Testis (tissue), 3 donors: Measurements from ENCODE around the gene SWT1. TPM values are rescaled to one million over a fixed set of nuclear protein-coding genes. Genes with fewer than 3 reads are reported as not detected.

ENCODE experiments used
- DNase-seq: peaks from one replicate; pipeline ENCODE4 v3.0.0-alpha.2; 2019
- H3K27ac ChIP-seq, 2 donors: fragments of 200-600 bp; sonication (generic); one replicate each; pipeline ENCODE4 v1.5.1; 2019
- H3K27me3 ChIP-seq: fragments of 200-600 bp; sonication (generic); one replicate; pipeline ENCODE4 v1.5.1; 2019
- H3K36me3 ChIP-seq: fragments of 200-600 bp; sonication (generic); one replicate; pipeline ENCODE4 v1.5.1; 2017; ENCODE audit warnings: low read depth; ENCODE audit errors: missing control alignments
- H3K4me1 ChIP-seq: fragments of 200-600 bp; sonication (generic); one replicate; pipeline ENCODE4 v1.5.1; 2019
- H3K4me3 ChIP-seq, 2 donors: fragments of 200-600 bp; sonication (generic); one replicate each; pipeline ENCODE4 v1.5.1; 2017 to 2019
- H3K9me3 ChIP-seq: fragments of 200-600 bp; sonication (generic); one replicate; pipeline ENCODE4 v1.5.1; 2017
- POLR2A ChIP-seq: fragments of 450-650 bp; IDR thresholded peaks from one replicate; pipeline ENCODE4 v1.6.1; 2017; ENCODE audit warnings: antibody characterized with exemption, mild to moderate bottlenecking, moderate library complexity
- intact Hi-C: fragments of 100-400 bp; cut with DNase I; formaldehyde crosslinking; loops from one replicate; pipeline ENCODE4 v1.15.1; 2023; ENCODE audit warnings: low total_unique reads
- polyA plus RNA-seq: library from polyadenylated mRNA; stranded (reverse); fragments of 350-450 nt; fragmentation: Illumina TruSeq; extraction: RNeasy Lipid Tissue Mini Kit (QIAGEN cat#74804); gene quantifications from one replicate; pipeline ENCODE4 v1.2.3, GENCODE V29; 2014; ENCODE audit warnings: low read depth, low replicate concordance; ENCODE audit not compliant: insufficient read depth
- small RNA-seq, 2 donors: library from RNA; depleted of rRNA; stranded (forward); fragments of <200 nt; gene quantifications; one replicate each; pipeline ENCODE3, GENCODE V24; 2016
- total RNA-seq, 2 donors: library from RNA; depleted of rRNA; stranded (reverse); fragments of >200 nt; gene quantifications; one replicate each; pipeline ENCODE4 v1.2.3, GENCODE V29; 2016
- TF ChIP-seq, protein P1 (sequence below), 3 experiments: fragments of 450-650 bp in 2 of 3; fragments of 200-600 bp in 1 of 3; sonication (generic) in 1 of 3; IDR thresholded peaks; one replicate each; pipeline ENCODE4 v1.5.1; 2016 to 2019; ENCODE audit warnings: antibody characterized with exemption in 3 of 3, mild to moderate bottlenecking in 2 of 3, moderate library complexity in 1 of 3

Gene SWT1
- total and polyA plus RNA-seq, 3 donors from 2014 or later, result 29.0 to 44.6 (median 38.3) TPM

DNA sequence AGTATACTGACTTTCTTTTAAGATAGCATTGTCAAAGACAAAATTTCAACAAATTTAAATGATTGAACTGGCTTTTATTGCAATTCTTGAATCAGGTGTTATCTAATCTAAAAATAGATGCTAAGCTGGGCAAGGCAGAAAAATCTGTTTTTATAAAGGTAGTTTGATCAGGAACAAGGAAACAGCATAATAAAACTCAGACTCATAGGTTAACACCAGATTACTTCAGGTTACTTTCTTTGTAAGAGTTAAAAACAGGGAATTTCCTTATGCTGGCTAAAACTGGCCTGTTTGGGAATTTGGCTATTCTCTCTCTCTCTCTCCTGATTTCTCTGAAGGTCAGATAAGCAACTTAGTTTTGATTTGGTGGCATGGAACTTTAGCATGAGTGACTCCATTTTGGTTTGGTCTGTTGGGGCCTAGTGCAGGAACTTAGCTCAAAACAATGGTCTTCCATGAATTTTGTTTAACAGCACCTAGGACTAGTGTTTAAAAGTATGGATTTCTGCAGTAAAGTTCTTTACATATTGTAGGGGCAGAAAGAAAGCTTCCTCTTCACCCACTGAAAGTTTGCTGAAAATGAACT is 184.3 kb downstream of the SWT1 start:
- H3K4me1 ChIP-seq, result no peaks in the 10 kb centered on the region
- no peaks in the 10 kb centered on the region for H3K27me3 ChIP-seq

More for the DNA sequence above, 184.3 kb downstream of the SWT1 start:
- intact Hi-C loops, result no loop called here
- Histone ChIP-seq H3K27ac (no peak overlapping the region), H3K4me3 (no peak overlapping the region), H3K36me3 (no peaks in the 10 kb centered on the region), H3K9me3 (no peaks in the 10 kb centered on the region)
- DNase-seq, result no peak
- TF ChIP-seq, protein P1, sequence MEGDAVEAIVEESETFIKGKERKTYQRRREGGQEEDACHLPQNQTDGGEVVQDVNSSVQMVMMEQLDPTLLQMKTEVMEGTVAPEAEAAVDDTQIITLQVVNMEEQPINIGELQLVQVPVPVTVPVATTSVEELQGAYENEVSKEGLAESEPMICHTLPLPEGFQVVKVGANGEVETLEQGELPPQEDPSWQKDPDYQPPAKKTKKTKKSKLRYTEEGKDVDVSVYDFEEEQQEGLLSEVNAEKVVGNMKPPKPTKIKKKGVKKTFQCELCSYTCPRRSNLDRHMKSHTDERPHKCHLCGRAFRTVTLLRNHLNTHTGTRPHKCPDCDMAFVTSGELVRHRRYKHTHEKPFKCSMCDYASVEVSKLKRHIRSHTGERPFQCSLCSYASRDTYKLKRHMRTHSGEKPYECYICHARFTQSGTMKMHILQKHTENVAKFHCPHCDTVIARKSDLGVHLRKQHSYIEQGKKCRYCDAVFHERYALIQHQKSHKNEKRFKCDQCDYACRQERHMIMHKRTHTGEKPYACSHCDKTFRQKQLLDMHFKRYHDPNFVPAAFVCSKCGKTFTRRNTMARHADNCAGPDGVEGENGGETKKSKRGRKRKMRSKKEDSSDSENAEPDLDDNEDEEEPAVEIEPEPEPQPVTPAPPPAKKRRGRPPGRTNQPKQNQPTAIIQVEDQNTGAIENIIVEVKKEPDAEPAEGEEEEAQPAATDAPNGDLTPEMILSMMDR (IDR thresholded peaks at IDR 0.05), result no peak
- no peak for TF ChIP-seq POLR2A

Small RNAs within 50 kb of the gene (small RNA-seq; reads per million reads assigned to genes)
- gene RF00019, result 0 reads per million in 2 donors

Other genes with a start within 250 kb of the SWT1 start
- 1 to 10 TPM; 2.4 to 4.0 TPM for gene NIBAN1, start 182.7 kb upstream of the SWT1 start, total RNA-seq
- 12.4 TPM for gene NIBAN1, start 182.7 kb upstream of the SWT1 start, polyA plus RNA-seq
- gene RNF2, start 111.6 kb upstream of the SWT1 start, total RNA-seq, result 10 to 100 TPM; 38.9 to 46.0 TPM
- gene RNF2, start 111.6 kb upstream of the SWT1 start, polyA plus RNA-seq, result 38.6 TPM
- gene TRMT1L, start 214 bp upstream of the SWT1 start, total RNA-seq, result 10 to 100 TPM; 54.5 to 69.0 TPM
- 72.6 TPM for gene TRMT1L, start 214 bp upstream of the SWT1 start, polyA plus RNA-seq
- gene IVNS1ABP, start 160.1 kb downstream of the SWT1 start, total RNA-seq, result 10 to 100 TPM; 78.3 to 94.6 TPM
- 58.9 TPM for gene IVNS1ABP, start 160.1 kb downstream of the SWT1 start, polyA plus RNA-seq